ENCODE results near the gene TTYH2. TPM values are rescaled to one million over a fixed set of nuclear protein-coding genes. Genes with fewer than 3 reads are reported as not detected.

TTYH2 gene
- total and polyA plus RNA-seq, 2 experiments from 2014 or later: 0.38 TPM; not detected in 1

GRCh38 chr17:74200112-74200511, 13.3 kb upstream of the TTYH2 start:
- H2AFZ ChIP-seq: no peak overlapping the region
- peaks cover 4% of the 10 kb centered on the region; the same call in 1 of the 2 replicates for H4K20me1 ChIP-seq (ENCODE audit: insufficient read depth)
- H3K4me1 ChIP-seq (ENCODE audit: insufficient read depth): peaks cover 8% of the 10 kb centered on the region
- H3K4me3 ChIP-seq: no peak overlapping the region
- no peaks in the 10 kb centered on the region for H3K9me3 ChIP-seq (ENCODE audit: low read depth)
- no peak for DNase-seq
- H3K79me2 ChIP-seq (ENCODE audit: insufficient read depth): peaks cover 16% of the 10 kb centered on the region
- WGBS, 2 experiments (ENCODE audit: low coverage in 1 of 2, low lambda C conversion rate in 2 of 2, missing lambda C conversion rate in 2 of 2): 46 to 56% methylated on average over 10 of the region's 10 CpGs
- in situ Hi-C loops (cut with MboI): no loop called here
- H3K27me3 ChIP-seq (replicated peaks; ENCODE audit: insufficient read depth): peaks cover 33% of the 10 kb centered on the region
- no peak overlapping the region for H3K9ac ChIP-seq
- H3K4me2 ChIP-seq (ENCODE audit: unreplicated experiment): no peak overlapping the region
- no peak overlapping the region for H3K27ac ChIP-seq
- H3F3A ChIP-seq (ENCODE audit: insufficient read depth): peaks cover 5% of the 10 kb centered on the region
- H3K36me3 ChIP-seq (ENCODE audit: low read depth): peaks cover 5% of the 10 kb centered on the region; the same call in 1 of the 2 replicates
- no peaks in the 10 kb centered on the region for H3K9me2 ChIP-seq (ENCODE audit: insufficient read depth)
- TF ChIP-seq EZH2phosphoT487 (IDR thresholded peaks at IDR 0.05; ENCODE audit: insufficient read depth, low read depth) (no peak), EZH2 (IDR thresholded peaks at IDR 0.05; ENCODE audit: insufficient read depth, poor library complexity, severe bottlenecking) (no peak)

- Histone ChIP-seq H3F3A (ENCODE audit: insufficient read depth) (peaks cover 16% of the 10 kb centered on the region), H3K36me3 (ENCODE audit: low read depth) (peaks cover 17% of the 10 kb centered on the region; the same call in 1 of the 2 replicates), H3K9ac (no peak overlapping the region), H3K9me3 (ENCODE audit: low read depth) (no peaks in the 10 kb centered on the region), H4K20me1 (ENCODE audit: insufficient read depth) (peaks cover 4% of the 10 kb centered on the region; the same call in 1 of the 2 replicates), H2AFZ (no peak overlapping the region), H3K4me3 (no peak overlapping the region), H3K9me2 (ENCODE audit: insufficient read depth) (no peaks in the 10 kb centered on the region), H3K4me1 (ENCODE audit: insufficient read depth) (peaks cover 16% of the 10 kb centered on the region), H3K27ac (no peak overlapping the region), H3K27me3 (replicated peaks; ENCODE audit: insufficient read depth) (peaks cover 21% of the 10 kb centered on the region), H3K4me2 (ENCODE audit: unreplicated experiment) (no peak overlapping the region), H3K79me2 (ENCODE audit: insufficient read depth) (peaks cover 28% of the 10 kb centered on the region)
- 2 to 3% methylated on average over 8 of the region's 8 CpGs for WGBS, 2 experiments (ENCODE audit: low coverage in 1 of 2, low lambda C conversion rate in 2 of 2, missing lambda C conversion rate in 2 of 2)
- in situ Hi-C loops (cut with MboI): no loop called here
- DNase-seq: peak; percentile 70
- no peak for TF ChIP-seq EZH2 (IDR thresholded peaks at IDR 0.05; ENCODE audit: insufficient read depth, poor library complexity, severe bottlenecking)
- TF ChIP-seq EZH2phosphoT487 (IDR thresholded peaks at IDR 0.05; ENCODE audit: insufficient read depth, low read depth): no peak
Observed at GRCh38 chr17:74201250-74201649, 12.1 kb upstream of the TTYH2 start.

GRCh38 chr17:74201948-74202347, 11.4 kb upstream of the TTYH2 start:
- no peaks in the 10 kb centered on the region for H3K9me3 ChIP-seq (ENCODE audit: low read depth)
- peaks cover 16% of the 10 kb centered on the region for H3K4me1 ChIP-seq (ENCODE audit: insufficient read depth)
- 61 to 63% methylated on average over 10 of the region's 10 CpGs for WGBS, 2 experiments (ENCODE audit: low coverage in 1 of 2, low lambda C conversion rate in 2 of 2, missing lambda C conversion rate in 2 of 2)
- H3K79me2 ChIP-seq (ENCODE audit: insufficient read depth): peaks cover 35% of the 10 kb centered on the region
- H3K9me2 ChIP-seq (ENCODE audit: insufficient read depth): no peaks in the 10 kb centered on the region
- H3K27me3 ChIP-seq (replicated peaks; ENCODE audit: insufficient read depth): peaks cover 17% of the 10 kb centered on the region
- no peak overlapping the region for H3K27ac ChIP-seq
- H3F3A ChIP-seq (ENCODE audit: insufficient read depth): peaks cover 21% of the 10 kb centered on the region
- no peak overlapping the region for H3K4me3 ChIP-seq
- H3K36me3 ChIP-seq (ENCODE audit: low read depth): peaks cover 19% of the 10 kb centered on the region; the same call in 1 of the 2 replicates
- H2AFZ ChIP-seq: no peak overlapping the region
- in situ Hi-C loops (cut with MboI): no loop called here
- no peak overlapping the region for H3K9ac ChIP-seq
- peaks cover 4% of the 10 kb centered on the region; the same call in 1 of the 2 replicates for H4K20me1 ChIP-seq (ENCODE audit: insufficient read depth)
- H3K4me2 ChIP-seq (ENCODE audit: unreplicated experiment): no peak overlapping the region
- no peak for DNase-seq
- TF ChIP-seq EZH2 (IDR thresholded peaks at IDR 0.05; ENCODE audit: insufficient read depth, poor library complexity, severe bottlenecking): no peak
- no peak for TF ChIP-seq EZH2phosphoT487 (IDR thresholded peaks at IDR 0.05; ENCODE audit: insufficient read depth, low read depth)

- Histone ChIP-seq H3K9me3 (ENCODE audit: low read depth) (no peaks in the 10 kb centered on the region), H3K4me1 (ENCODE audit: insufficient read depth) (peaks cover 16% of the 10 kb centered on the region), H4K20me1 (ENCODE audit: insufficient read depth) (peaks cover 9% of the 10 kb centered on the region), H3K36me3 (ENCODE audit: low read depth) (peaks cover 23% of the 10 kb centered on the region), H2AFZ (0 out of 2 replicates have a peak overlapping the region, but pooled peaks have one; percentile 46), H3K27ac (no peak overlapping the region), H3F3A (ENCODE audit: insufficient read depth) (peaks cover 31% of the 10 kb centered on the region), H3K4me2 (ENCODE audit: unreplicated experiment) (peak overlapping the region; percentile 45), H3K79me2 (ENCODE audit: insufficient read depth) (peaks cover 45% of the 10 kb centered on the region), H3K4me3 (no peak overlapping the region; the same call in 1 of the 2 replicates), H3K9me2 (ENCODE audit: insufficient read depth) (no peaks in the 10 kb centered on the region), H3K9ac (no peak overlapping the region), H3K27me3 (replicated peaks; ENCODE audit: insufficient read depth) (peaks cover 7% of the 10 kb centered on the region; the same call in 1 of the 2 replicates)
- in situ Hi-C loops (cut with MboI): no loop called here
- TF ChIP-seq EZH2phosphoT487 (IDR thresholded peaks at IDR 0.05; ENCODE audit: insufficient read depth, low read depth) (no peak), EZH2 (IDR thresholded peaks at IDR 0.05; ENCODE audit: insufficient read depth, poor library complexity, severe bottlenecking) (no peak)
- DNase-seq: no peak
- 23 to 29% methylated on average over 15 of the region's 15 CpGs for WGBS, 2 experiments (ENCODE audit: low coverage in 1 of 2, low lambda C conversion rate in 2 of 2, missing lambda C conversion rate in 2 of 2)
Observed at GRCh38 chr17:74202938-74203337, 10.4 kb upstream of the TTYH2 start.
